ENCODE data around the gene PTPRG. TPM values are rescaled to one million over a fixed set of nuclear protein-coding genes. Genes with fewer than 3 reads are reported as not detected.

The PTPRG gene
- total and polyA plus RNA-seq, 2 donors (not counting 3 experiments of a cell fraction or from before 2014, with no cell fraction given): 8.9 to 39.1 TPM

DNA sequence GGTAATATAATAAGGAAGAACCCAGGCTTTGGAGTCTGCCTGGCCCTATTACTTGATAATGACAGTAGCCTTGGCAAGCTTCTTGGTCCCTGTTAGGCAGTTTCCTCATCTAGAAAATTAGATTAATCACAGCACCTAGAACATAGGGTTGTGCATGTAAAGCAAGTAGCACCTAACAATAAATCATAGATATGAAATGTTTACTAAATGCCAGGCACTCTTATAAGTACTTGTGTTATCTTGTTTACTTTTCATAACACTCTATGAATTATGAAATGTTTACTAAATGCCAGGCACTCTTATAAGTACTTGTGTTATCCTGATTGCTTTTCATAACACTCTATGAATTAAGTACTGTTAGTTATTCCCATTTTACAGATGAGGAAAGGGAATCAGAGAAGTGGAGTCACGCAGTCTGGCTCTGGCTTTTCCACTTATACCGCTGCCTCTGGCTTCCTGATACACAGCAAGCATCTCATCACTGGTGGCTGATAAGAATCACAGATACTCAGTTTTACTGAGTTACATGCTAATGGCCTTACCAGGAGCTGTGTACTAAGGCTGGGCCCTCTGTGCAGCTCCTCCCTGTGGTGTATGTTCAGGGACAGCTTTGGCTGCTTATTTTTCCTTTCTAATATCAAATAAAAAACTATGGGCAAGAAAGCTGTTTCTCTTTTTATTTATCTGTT lies 688.6 kb downstream of the PTPRG start:
- Histone ChIP-seq H3K27ac (ENCODE audit: insufficient read depth, low read depth, low read length) (no peak overlapping the region), H4K20me1 (replicated peaks; ENCODE audit: control insufficient read depth, extremely low read depth, insufficient read depth, low read length) (no peaks in the 10 kb centered on the region), H3K79me2 (ENCODE audit: control insufficient read depth, insufficient read depth, low read length) (no peaks in the 10 kb centered on the region), H3K9me3 (replicated peaks; ENCODE audit: control insufficient read depth, insufficient read depth, low read length) (no peaks in the 10 kb centered on the region), H3K4me3 (replicated peaks in 1 of 3; ENCODE audit: insufficient read depth in 1 of 3, low read depth in 1 of 3, low read length in 3 of 3) (no peak overlapping the region), H3K9ac (replicated peaks; ENCODE audit: extremely low read depth, insufficient read depth, low read length) (no peak overlapping the region), H2AFZ (ENCODE audit: low read depth, low read length) (no peak overlapping the region), H3K27me3 (ENCODE audit: control insufficient read depth in 2 of 2, insufficient read depth in 2 of 2, low read length in 2 of 2) (no peaks in the 10 kb centered on the region), H3K4me2 (ENCODE audit: insufficient read depth, low read length) (no peak overlapping the region), H3K4me1 (ENCODE audit: control insufficient read depth, extremely low read depth, insufficient read depth, low read length) (no peaks in the 10 kb centered on the region), H3K9me1 (replicated peaks; ENCODE audit: control insufficient read depth, extremely low read depth, insufficient read depth, low read length) (no peaks in the 10 kb centered on the region), H3K36me3 (ENCODE audit: control insufficient read depth in 2 of 2, extremely low read depth in 1 of 2, insufficient read depth in 2 of 2, low read length in 2 of 2) (no peaks in the 10 kb centered on the region)
- FAIRE-seq (no peak), DNase-seq (ENCODE audit: low read depth, low spot score) (no peak)
- intact Hi-C loops (cut with micrococcal nuclease): no loop called here
- no peak for TF ChIP-seq JUN (IDR thresholded peaks at IDR 0.05; ENCODE audit: borderline replicate concordance, insufficient read depth, insufficient read length, low read depth)
- BruUV-seq (replicated peaks): no TSS peak
- dilution Hi-C loops (cut with MboI; ENCODE audit: extremely low pct_ligation_motif_present, low sequenced_read_pairs): no loop called here
- POLR2A ChIA-PET: no interaction called here
- CTCF ChIA-PET: interaction anchor here (1.1 kb wide), 1 partner anchor 13 kb away, joined by 3 read pairs; no protein-coding TSS in a partner anchor

DNA sequence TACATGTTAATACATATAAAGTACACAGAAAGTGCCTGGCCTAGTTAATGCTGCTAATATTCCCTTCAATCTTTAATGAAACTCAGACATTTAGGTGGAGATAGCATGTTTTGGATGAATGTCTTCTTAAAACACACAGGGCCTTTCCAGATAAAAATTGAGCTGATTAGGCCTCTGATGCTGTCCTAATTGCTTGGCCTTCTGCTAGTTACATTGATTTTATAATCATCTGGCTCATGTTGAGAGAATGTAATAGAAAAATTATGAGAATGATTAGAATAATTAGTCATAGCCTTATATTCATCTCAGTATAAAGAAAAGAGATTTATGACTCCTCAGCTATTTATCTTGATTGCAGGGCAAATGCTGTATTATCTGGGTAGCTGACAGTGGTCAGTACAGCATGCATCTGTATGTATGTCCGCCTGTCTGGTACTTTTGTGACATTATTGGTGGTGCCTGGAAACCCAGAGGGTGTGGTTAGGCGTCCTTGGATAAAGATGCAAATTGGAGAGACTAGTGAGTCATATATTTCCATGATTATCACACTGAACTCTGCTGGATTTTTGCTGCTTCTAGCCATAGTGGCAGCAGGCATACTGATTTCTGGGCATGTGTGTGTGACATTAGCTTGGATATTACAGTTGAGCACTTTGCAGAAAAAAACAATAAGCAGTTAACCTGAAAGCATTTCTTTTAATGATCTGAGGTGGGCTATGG lies 691.2 kb downstream of the PTPRG start:
- dilution Hi-C loops (cut with MboI; ENCODE audit: extremely low pct_ligation_motif_present, low sequenced_read_pairs): no loop called here
- intact Hi-C loops (cut with micrococcal nuclease): no loop called here

More for the DNA sequence above, 691.2 kb downstream of the PTPRG start:
- Histone ChIP-seq H4K20me1 (replicated peaks; ENCODE audit: control insufficient read depth, extremely low read depth, insufficient read depth, low read length) (no peaks in the 10 kb centered on the region), H3K9ac (replicated peaks; ENCODE audit: extremely low read depth, insufficient read depth, low read length) (no peak overlapping the region), H3K4me1 (ENCODE audit: control insufficient read depth, extremely low read depth, insufficient read depth, low read length) (no peaks in the 10 kb centered on the region), H3K4me3 (replicated peaks in 1 of 3; ENCODE audit: insufficient read depth in 1 of 3, low read depth in 1 of 3, low read length in 3 of 3) (no peak overlapping the region), H3K27me3 (ENCODE audit: control insufficient read depth in 2 of 2, insufficient read depth in 2 of 2, low read length in 2 of 2) (no peaks in the 10 kb centered on the region), H3K4me2 (ENCODE audit: insufficient read depth, low read length) (no peak overlapping the region), H3K36me3 (ENCODE audit: control insufficient read depth in 2 of 2, extremely low read depth in 1 of 2, insufficient read depth in 2 of 2, low read length in 2 of 2) (no peaks in the 10 kb centered on the region), H3K27ac (ENCODE audit: insufficient read depth, low read depth, low read length) (no peak overlapping the region), H2AFZ (ENCODE audit: low read depth, low read length) (no peak overlapping the region), H3K9me1 (replicated peaks; ENCODE audit: control insufficient read depth, extremely low read depth, insufficient read depth, low read length) (no peaks in the 10 kb centered on the region), H3K79me2 (ENCODE audit: control insufficient read depth, insufficient read depth, low read length) (no peaks in the 10 kb centered on the region), H3K9me3 (replicated peaks; ENCODE audit: control insufficient read depth, insufficient read depth, low read length) (no peaks in the 10 kb centered on the region)
- TF ChIP-seq, protein P1, sequence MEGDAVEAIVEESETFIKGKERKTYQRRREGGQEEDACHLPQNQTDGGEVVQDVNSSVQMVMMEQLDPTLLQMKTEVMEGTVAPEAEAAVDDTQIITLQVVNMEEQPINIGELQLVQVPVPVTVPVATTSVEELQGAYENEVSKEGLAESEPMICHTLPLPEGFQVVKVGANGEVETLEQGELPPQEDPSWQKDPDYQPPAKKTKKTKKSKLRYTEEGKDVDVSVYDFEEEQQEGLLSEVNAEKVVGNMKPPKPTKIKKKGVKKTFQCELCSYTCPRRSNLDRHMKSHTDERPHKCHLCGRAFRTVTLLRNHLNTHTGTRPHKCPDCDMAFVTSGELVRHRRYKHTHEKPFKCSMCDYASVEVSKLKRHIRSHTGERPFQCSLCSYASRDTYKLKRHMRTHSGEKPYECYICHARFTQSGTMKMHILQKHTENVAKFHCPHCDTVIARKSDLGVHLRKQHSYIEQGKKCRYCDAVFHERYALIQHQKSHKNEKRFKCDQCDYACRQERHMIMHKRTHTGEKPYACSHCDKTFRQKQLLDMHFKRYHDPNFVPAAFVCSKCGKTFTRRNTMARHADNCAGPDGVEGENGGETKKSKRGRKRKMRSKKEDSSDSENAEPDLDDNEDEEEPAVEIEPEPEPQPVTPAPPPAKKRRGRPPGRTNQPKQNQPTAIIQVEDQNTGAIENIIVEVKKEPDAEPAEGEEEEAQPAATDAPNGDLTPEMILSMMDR (IDR thresholded peaks at IDR 0.05; ENCODE audit: extremely low read depth in 1 of 2, insufficient read depth in 1 of 2, low read depth in 1 of 2, low read length in 2 of 2): no peak
- TF ChIP-seq MYC (IDR thresholded peaks at IDR 0.05; ENCODE audit: low read depth, low read length): no peak
- no peak for TF ChIP-seq MAX (IDR thresholded peaks at IDR 0.05; ENCODE audit: insufficient read depth, insufficient read length)
- TF ChIP-seq EZH2 (IDR thresholded peaks at IDR 0.05; ENCODE audit: borderline replicate concordance, low read depth, low read length, severe bottlenecking): no peak
- no peak for TF ChIP-seq FOS (IDR thresholded peaks at IDR 0.05; ENCODE audit: borderline replicate concordance, insufficient read depth, low read length)
- TF ChIP-seq POLR2A (IDR thresholded peaks at IDR 0.05; ENCODE audit: low read depth, low read length): no peak
- TF ChIP-seq JUN (IDR thresholded peaks at IDR 0.05; ENCODE audit: borderline replicate concordance, insufficient read depth, insufficient read length, low read depth): no peak
- TF ChIP-seq GATA2 (IDR thresholded peaks at IDR 0.05; ENCODE audit: insufficient read depth, insufficient read length, low read depth, low read length): no peak
- no peak for TF ChIP-seq POLR2AphosphoS5 (IDR thresholded peaks at IDR 0.05; ENCODE audit: insufficient read depth, low read depth, low read length)
- BruUV-seq (replicated peaks): no TSS peak
- ChIA-PET CTCF (no interaction called here), POLR2A (no interaction called here)
- no peak for FAIRE-seq
- no peak for DNase-seq (ENCODE audit: low read depth, low spot score)
